IMR-90 (cell line): ENCODE results near the gene PCDHB10.
"Not testable (repeated sequence)": the region's sequence is repeated elsewhere in the genome, so short reads cannot be mapped to it uniquely, and the experiment has no call there.

Experiments
- CTCF ChIP-seq: conservative IDR thresholded peaks from 2 replicates; pipeline ENCODE4 v1.5.1; 2012; ENCODE audit warnings: mild to moderate bottlenecking, low read depth, low read length, improper control_type of control experiment
- MXI1 ChIP-seq: IDR thresholded peaks from 2 replicates; pipeline ENCODE4 v1.6.1; 2012; ENCODE audit warnings: low read depth, mild to moderate bottlenecking, low read length, moderate library complexity, borderline replicate concordance
- POLR2A ChIP-seq: IDR thresholded peaks from 2 replicates; pipeline ENCODE4 v1.6.1; 2012; ENCODE audit warnings: mild to moderate bottlenecking, low read depth, low read length
- RAD21 ChIP-seq: IDR thresholded peaks from 2 replicates; pipeline ENCODE4 v1.6.1; 2012; ENCODE audit warnings: low read length, improper control_type of control experiment
- RCOR1 ChIP-seq: IDR thresholded peaks from 2 replicates; pipeline ENCODE4 v1.6.1; 2012; ENCODE audit warnings: mild to moderate bottlenecking, low read length, improper control_type of control experiment; ENCODE audit not compliant: insufficient replicate concordance
- USF2 ChIP-seq: fragments of 150-350 bp; IDR thresholded peaks from 2 replicates; pipeline ENCODE4 v1.6.1; 2017; ENCODE audit warnings: mild to moderate bottlenecking, antibody characterized with exemption, low read length, low read depth

DNA sequence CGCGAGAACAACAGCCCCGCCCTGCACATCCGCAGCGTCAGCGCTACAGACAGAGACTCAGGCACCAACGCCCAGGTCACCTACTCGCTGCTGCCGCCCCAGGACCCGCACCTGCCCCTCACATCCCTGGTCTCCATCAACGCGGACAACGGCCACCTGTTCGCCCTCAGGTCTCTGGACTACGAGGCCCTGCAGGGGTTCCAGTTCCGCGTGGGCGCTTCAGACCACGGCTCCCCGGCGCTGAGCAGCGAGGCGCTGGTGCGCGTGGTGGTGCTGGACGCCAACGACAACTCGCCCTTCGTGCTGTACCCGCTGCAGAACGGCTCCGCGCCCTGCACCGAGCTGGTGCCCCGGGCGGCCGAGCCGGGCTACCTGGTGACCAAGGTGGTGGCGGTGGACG lies 23.4 kb downstream of the PCDHB10 start:
- TF ChIP-seq MXI1, RCOR1, CTCF, POLR2A, USF2, RAD21: not testable (repeated sequence)
